ENCODE data around the gene ADD3.
"Not testable (repeated sequence)": the region's sequence is repeated elsewhere in the genome, so short reads cannot be mapped to it uniquely, and the experiment has no call there.

Gene ADD3

GRCh38 chr10:110105873-110106272 lies 98.1 kb downstream of the ADD3 start:
- Histone ChIP-seq H3K27me3 (ENCODE audit: control insufficient read depth in 1 of 2, insufficient read depth in 2 of 2, low read length in 2 of 2) (no peaks in the 10 kb centered on the region), H3K4me1 (ENCODE audit: insufficient read depth, low read length) (no peaks in the 10 kb centered on the region), H3K9me3 (ENCODE audit: low read length) (no peaks in the 10 kb centered on the region), H3K4me3 (ENCODE audit: low read depth in 1 of 2, low read length in 2 of 2) (no peak overlapping the region), H3K9ac (ENCODE audit: low read length) (no peak overlapping the region), H3K27ac (ENCODE audit: low read depth, low read length) (no peak overlapping the region), H3K36me3 (ENCODE audit: insufficient read depth, low read length) (no peaks in the 10 kb centered on the region)

- Histone ChIP-seq H3K27ac (ENCODE audit: low read depth, low read length) (no peak overlapping the region), H3K9ac (ENCODE audit: low read length) (no peak overlapping the region), H3K27me3 (ENCODE audit: control insufficient read depth in 1 of 2, insufficient read depth in 2 of 2, low read length in 2 of 2) (no peaks in the 10 kb centered on the region), H3K9me3 (ENCODE audit: low read length) (no peaks in the 10 kb centered on the region), H3K4me3 (ENCODE audit: low read depth in 1 of 2, low read length in 2 of 2) (no peak overlapping the region), H3K4me1 (ENCODE audit: insufficient read depth, low read length) (no peaks in the 10 kb centered on the region), H3K36me3 (ENCODE audit: insufficient read depth, low read length) (no peaks in the 10 kb centered on the region)
Observed at GRCh38 chr10:110107430-110107829, 99.6 kb downstream of the ADD3 start.

- Histone ChIP-seq H3K4me1 (ENCODE audit: insufficient read depth, low read length) (no peaks in the 10 kb centered on the region), H3K9ac (ENCODE audit: low read length) (no peak overlapping the region), H3K27me3 (ENCODE audit: control insufficient read depth in 1 of 2, insufficient read depth in 2 of 2, low read length in 2 of 2) (no peaks in the 10 kb centered on the region), H3K9me3 (ENCODE audit: low read length) (no peaks in the 10 kb centered on the region), H3K36me3 (ENCODE audit: insufficient read depth, low read length) (no peaks in the 10 kb centered on the region), H3K4me3 (ENCODE audit: low read depth in 1 of 2, low read length in 2 of 2) (no peak overlapping the region), H3K27ac (ENCODE audit: low read depth, low read length) (no peak overlapping the region)
Observed at GRCh38 chr10:110107887-110108286, 100.1 kb downstream of the ADD3 start.

- Histone ChIP-seq H3K27ac (ENCODE audit: low read depth, low read length) (no peak overlapping the region), H3K4me1 (ENCODE audit: insufficient read depth, low read length) (no peaks in the 10 kb centered on the region), H3K9ac (ENCODE audit: low read length) (no peak overlapping the region), H3K27me3 (ENCODE audit: control insufficient read depth in 1 of 2, insufficient read depth in 2 of 2, low read length in 2 of 2) (no peaks in the 10 kb centered on the region), H3K4me3 (ENCODE audit: low read depth in 1 of 2, low read length in 2 of 2) (no peak overlapping the region), H3K36me3 (ENCODE audit: insufficient read depth, low read length) (peaks cover 7% of the 10 kb centered on the region), H3K9me3 (ENCODE audit: low read length) (no peaks in the 10 kb centered on the region)
Observed at GRCh38 chr10:110109511-110109910, 101.7 kb downstream of the ADD3 start.

GRCh38 chr10:110110338-110110737 lies 102.6 kb downstream of the ADD3 start:
- H3K9ac ChIP-seq (ENCODE audit: low read length) = no peak overlapping the region
- no peaks in the 10 kb centered on the region for H3K27me3 ChIP-seq (ENCODE audit: control insufficient read depth in 1 of 2, insufficient read depth in 2 of 2, low read length in 2 of 2)
- H3K4me1 ChIP-seq (ENCODE audit: insufficient read depth, low read length) = no peaks in the 10 kb centered on the region
- H3K36me3 ChIP-seq (ENCODE audit: insufficient read depth, low read length) = peaks cover 7% of the 10 kb centered on the region
- no peak overlapping the region for H3K4me3 ChIP-seq (ENCODE audit: low read depth in 1 of 2, low read length in 2 of 2)
- H3K9me3 ChIP-seq (ENCODE audit: low read length) = no peaks in the 10 kb centered on the region
- H3K27ac ChIP-seq (ENCODE audit: low read depth, low read length) = no peak overlapping the region

- H3K27ac ChIP-seq (ENCODE audit: low read depth, low read length) = no peak overlapping the region
- peaks cover 19% of the 10 kb centered on the region for H3K36me3 ChIP-seq (ENCODE audit: insufficient read depth, low read length)
- no peaks in the 10 kb centered on the region for H3K27me3 ChIP-seq (ENCODE audit: control insufficient read depth in 1 of 2, insufficient read depth in 2 of 2, low read length in 2 of 2)
- H3K4me3 ChIP-seq (ENCODE audit: low read depth in 1 of 2, low read length in 2 of 2) = no peak overlapping the region
- H3K9me3 ChIP-seq (ENCODE audit: low read length) = no peaks in the 10 kb centered on the region
- H3K9ac ChIP-seq (ENCODE audit: low read length) = no peak overlapping the region
- H3K4me1 ChIP-seq (ENCODE audit: insufficient read depth, low read length) = no peaks in the 10 kb centered on the region
Observed at GRCh38 chr10:110113670-110114337, 106.0 kb downstream of the ADD3 start.

- peaks cover 19% of the 10 kb centered on the region for H3K36me3 ChIP-seq (ENCODE audit: insufficient read depth, low read length)
- H3K4me3 ChIP-seq (ENCODE audit: low read depth in 1 of 2, low read length in 2 of 2); H3K27me3 ChIP-seq (ENCODE audit: control insufficient read depth in 1 of 2, insufficient read depth in 2 of 2, low read length in 2 of 2); H3K9me3 ChIP-seq (ENCODE audit: low read length); H3K4me1 ChIP-seq (ENCODE audit: insufficient read depth, low read length); H3K27ac ChIP-seq (ENCODE audit: low read depth, low read length); H3K9ac ChIP-seq (ENCODE audit: low read length): not testable (repeated sequence)
Observed at GRCh38 chr10:110114668-110115067, 106.9 kb downstream of the ADD3 start.

GRCh38 chr10:110115784-110116520 lies 108.2 kb downstream of the ADD3 start:
- H3K27me3 ChIP-seq (ENCODE audit: control insufficient read depth in 1 of 2, insufficient read depth in 2 of 2, low read length in 2 of 2) = no peaks in the 10 kb centered on the region
- H3K4me1 ChIP-seq (ENCODE audit: insufficient read depth, low read length) = no peaks in the 10 kb centered on the region

GRCh38 chr10:110118891-110119621 lies 111.3 kb downstream of the ADD3 start:
- Histone ChIP-seq H3K27me3 (ENCODE audit: control insufficient read depth in 1 of 2, insufficient read depth in 2 of 2, low read length in 2 of 2) (no peaks in the 10 kb centered on the region), H3K27ac (ENCODE audit: low read depth, low read length) (no peak overlapping the region), H3K9me3 (ENCODE audit: low read length) (no peaks in the 10 kb centered on the region), H3K36me3 (ENCODE audit: insufficient read depth, low read length) (peaks cover 19% of the 10 kb centered on the region), H3K4me3 (ENCODE audit: low read depth in 1 of 2, low read length in 2 of 2) (no peak overlapping the region), H3K4me1 (ENCODE audit: insufficient read depth, low read length) (no peaks in the 10 kb centered on the region), H3K9ac (ENCODE audit: low read length) (no peak overlapping the region)

More at GRCh38 chr10:110115784-110116520, 108.2 kb downstream of the ADD3 start:
- Histone ChIP-seq H3K36me3 (ENCODE audit: insufficient read depth, low read length) (peaks cover 19% of the 10 kb centered on the region), H3K4me3 (ENCODE audit: low read depth in 1 of 2, low read length in 2 of 2) (no peak overlapping the region), H3K9ac (ENCODE audit: low read length) (no peak overlapping the region), H3K27ac (ENCODE audit: low read depth, low read length) (no peak overlapping the region), H3K9me3 (ENCODE audit: low read length) (no peaks in the 10 kb centered on the region)

- no peaks in the 10 kb centered on the region for H3K27me3 ChIP-seq (ENCODE audit: control insufficient read depth in 1 of 2, insufficient read depth in 2 of 2, low read length in 2 of 2)
- H3K9ac ChIP-seq (ENCODE audit: low read length) = no peak overlapping the region
- H3K27ac ChIP-seq (ENCODE audit: low read depth, low read length) = no peak overlapping the region
- no peak overlapping the region for H3K4me3 ChIP-seq (ENCODE audit: low read depth in 1 of 2, low read length in 2 of 2)
- H3K4me1 ChIP-seq (ENCODE audit: insufficient read depth, low read length) = no peaks in the 10 kb centered on the region
- H3K9me3 ChIP-seq (ENCODE audit: low read length) = no peaks in the 10 kb centered on the region
- H3K36me3 ChIP-seq (ENCODE audit: insufficient read depth, low read length) = peaks cover 14% of the 10 kb centered on the region
Observed at GRCh38 chr10:110123594-110123993, 115.8 kb downstream of the ADD3 start.

GRCh38 chr10:110129490-110129889 lies 121.7 kb downstream of the ADD3 start:
- no peaks in the 10 kb centered on the region for H3K27me3 ChIP-seq (ENCODE audit: control insufficient read depth in 1 of 2, insufficient read depth in 2 of 2, low read length in 2 of 2)
- H3K9ac ChIP-seq (ENCODE audit: low read length) = no peak overlapping the region
- H3K4me3 ChIP-seq (ENCODE audit: low read depth in 1 of 2, low read length in 2 of 2) = no peak overlapping the region
- H3K27ac ChIP-seq (ENCODE audit: low read depth, low read length) = no peak overlapping the region
- H3K4me1 ChIP-seq (ENCODE audit: insufficient read depth, low read length) = no peaks in the 10 kb centered on the region
- H3K9me3 ChIP-seq (ENCODE audit: low read length) = no peaks in the 10 kb centered on the region
- H3K36me3 ChIP-seq (ENCODE audit: insufficient read depth, low read length) = peaks cover 15% of the 10 kb centered on the region

All from muscle layer of colon (tissue), 2 donors.